ENCODE data around the gene VLDLR. TPM values are rescaled to one million over a fixed set of nuclear protein-coding genes. Genes with fewer than 3 reads are reported as not detected.

VLDLR gene
- total RNA-seq, 2 experiments from 2014 or later, result 7.2 to 7.4 TPM

GRCh38 chr9:2608276-2608675, 13.3 kb upstream of the VLDLR start:
- ATAC-seq (ENCODE audit: low read depth), result no peak
- Mint-ChIP-seq H3K4me3 (no peak overlapping the region), H3K36me3 (no peaks in the 10 kb centered on the region), H3K9me3 (no peaks in the 10 kb centered on the region), H3K27ac (no peak overlapping the region), H3K27me3 (peaks cover 21% of the 10 kb centered on the region), H3K4me1 (peaks cover 4% of the 10 kb centered on the region)
- DNase-seq, result no peak
- POLR2A ChIA-PET, result no interaction called here

GRCh38 chr9:2610985-2611384, 10.6 kb upstream of the VLDLR start:
- no peak for DNase-seq
- POLR2A ChIA-PET, result no interaction called here
- peaks cover 4% of the 10 kb centered on the region for H3K4me1 Mint-ChIP-seq
- peaks cover 24% of the 10 kb centered on the region for H3K27me3 Mint-ChIP-seq
- no peaks in the 10 kb centered on the region for H3K9me3 Mint-ChIP-seq
- no peak overlapping the region for H3K27ac Mint-ChIP-seq
- no peak overlapping the region for H3K4me3 Mint-ChIP-seq
- ATAC-seq (ENCODE audit: low read depth), result no peak
- no peaks in the 10 kb centered on the region for H3K36me3 Mint-ChIP-seq

DNA sequence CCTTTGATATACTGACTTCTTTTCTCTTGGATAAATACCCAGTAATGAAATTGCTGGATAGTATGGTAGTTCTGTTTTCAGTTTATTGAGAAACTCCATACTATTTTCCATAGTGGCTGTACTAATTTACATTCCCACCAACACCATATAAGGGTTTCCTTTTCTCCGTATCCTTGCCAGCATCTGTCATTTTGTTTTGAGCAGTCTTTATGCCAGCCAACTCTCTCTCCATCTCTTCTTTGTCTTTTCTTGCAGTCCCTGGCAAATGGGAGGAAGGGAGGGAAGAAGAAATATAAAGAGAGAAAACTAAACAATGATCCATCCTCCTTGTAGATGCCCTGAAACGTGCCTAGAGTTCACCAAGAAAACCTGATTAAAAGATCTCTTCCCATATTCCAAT, 9.6 kb upstream of the VLDLR start:
- peaks cover 4% of the 10 kb centered on the region for H3K4me1 Mint-ChIP-seq
- POLR2A ChIA-PET, result no interaction called here
- H3K27me3 Mint-ChIP-seq, result peaks cover 24% of the 10 kb centered on the region
- DNase-seq (no peak), ATAC-seq (ENCODE audit: low read depth) (no peak)
- no peak overlapping the region for H3K4me3 Mint-ChIP-seq
- no peaks in the 10 kb centered on the region for H3K9me3 Mint-ChIP-seq
- H3K27ac Mint-ChIP-seq, result no peak overlapping the region
- H3K36me3 Mint-ChIP-seq, result no peaks in the 10 kb centered on the region

GRCh38 chr9:2613730-2614271, 7.8 kb upstream of the VLDLR start:
- peaks cover 4% of the 10 kb centered on the region for H3K36me3 Mint-ChIP-seq
- ATAC-seq (ENCODE audit: low read depth), result no peak
- POLR2A ChIA-PET, result no interaction called here
- no peak overlapping the region for H3K4me3 Mint-ChIP-seq
- H3K27ac Mint-ChIP-seq, result no peak overlapping the region
- peaks cover 18% of the 10 kb centered on the region for H3K27me3 Mint-ChIP-seq
- no peak for DNase-seq
- H3K4me1 Mint-ChIP-seq, result peaks cover under 1% of the 10 kb centered on the region
- H3K9me3 Mint-ChIP-seq, result peaks cover 2% of the 10 kb centered on the region

GRCh38 chr9:2615497-2615896, 6.1 kb upstream of the VLDLR start:
- POLR2A ChIA-PET, result no interaction called here
- Mint-ChIP-seq H3K4me1 (peaks cover 2% of the 10 kb centered on the region), H3K4me3 (no peak overlapping the region), H3K27me3 (peaks cover 28% of the 10 kb centered on the region), H3K9me3 (peaks cover 2% of the 10 kb centered on the region), H3K27ac (no peak overlapping the region), H3K36me3 (peaks cover 4% of the 10 kb centered on the region)
- ATAC-seq (ENCODE audit: low read depth) (no peak), DNase-seq (no peak)

- H3K4me3 Mint-ChIP-seq, result no peak overlapping the region
- ATAC-seq (ENCODE audit: low read depth), result no peak
- peaks cover 30% of the 10 kb centered on the region for H3K27me3 Mint-ChIP-seq
- POLR2A ChIA-PET, result no interaction called here
- DNase-seq, result no peak
- peaks cover 2% of the 10 kb centered on the region for H3K9me3 Mint-ChIP-seq
- peaks cover 4% of the 10 kb centered on the region for H3K36me3 Mint-ChIP-seq
- peaks cover 8% of the 10 kb centered on the region for H3K4me1 Mint-ChIP-seq
- no peak overlapping the region for H3K27ac Mint-ChIP-seq
Observed at GRCh38 chr9:2616692-2617377, 4.8 kb upstream of the VLDLR start.

GRCh38 chr9:2618289-2618688, 3.3 kb upstream of the VLDLR start:
- ATAC-seq (ENCODE audit: low read depth) (no peak), DNase-seq (no peak)
- POLR2A ChIA-PET, result no interaction called here
- H3K36me3 Mint-ChIP-seq, result peaks cover 4% of the 10 kb centered on the region
- H3K27me3 Mint-ChIP-seq, result peaks cover 28% of the 10 kb centered on the region
- peaks cover 2% of the 10 kb centered on the region for H3K9me3 Mint-ChIP-seq
- no peak overlapping the region for H3K4me3 Mint-ChIP-seq
- peak overlapping the region; percentile 5 for H3K27ac Mint-ChIP-seq
- H3K4me1 Mint-ChIP-seq, result peaks cover 12% of the 10 kb centered on the region

DNA sequence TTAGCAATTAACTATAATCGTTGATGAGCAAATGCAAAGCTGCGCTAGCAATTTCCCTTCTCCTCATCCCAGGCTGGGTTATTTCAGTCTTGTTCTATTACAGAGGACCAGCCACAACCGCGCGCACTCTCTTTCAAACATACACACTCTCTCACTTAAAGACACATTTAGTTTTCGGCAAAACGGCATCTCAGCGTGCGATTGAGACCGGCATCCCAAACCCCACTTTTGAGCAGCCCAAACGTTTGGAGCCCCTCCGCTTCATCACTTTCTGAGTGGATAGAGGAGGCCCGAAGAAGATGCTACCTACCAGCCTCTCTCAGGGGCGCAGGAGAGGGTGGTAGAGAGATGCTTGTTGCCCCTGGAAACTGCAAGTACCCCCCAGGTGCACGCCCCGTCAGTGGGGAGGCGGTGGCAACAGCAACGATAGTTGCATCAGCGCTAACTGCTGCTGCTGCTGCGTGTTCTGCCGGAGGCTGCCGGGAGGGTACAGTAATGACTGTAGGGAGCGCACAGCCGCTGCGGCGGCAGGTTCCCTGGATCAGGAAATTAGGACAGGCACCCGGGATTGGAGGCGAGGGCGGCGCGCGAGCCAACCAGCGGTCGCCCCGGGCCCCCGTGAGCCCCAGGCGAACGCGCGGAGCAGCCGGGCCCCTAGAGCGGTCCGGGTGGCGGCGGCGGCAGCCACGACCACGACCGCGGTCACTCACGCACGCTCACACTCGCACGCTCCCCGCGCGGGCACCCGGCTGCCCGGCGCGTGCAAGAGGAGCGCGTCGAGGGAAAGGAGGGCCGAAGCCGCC, 467 bp upstream of the VLDLR start:
- DNase-seq (peak; percentile 69), ATAC-seq (ENCODE audit: low read depth) (peak; percentile 73)
- Mint-ChIP-seq H3K4me3 (peak overlapping the region; percentile 87), H3K9me3 (peaks cover 2% of the 10 kb centered on the region), H3K4me1 (peaks cover 14% of the 10 kb centered on the region), H3K36me3 (peaks cover 8% of the 10 kb centered on the region), H3K27ac (peak overlapping the region; percentile 85), H3K27me3 (peaks cover 25% of the 10 kb centered on the region)
- POLR2A ChIA-PET, result no interaction called here

- peaks cover 14% of the 10 kb centered on the region for H3K4me1 Mint-ChIP-seq
- POLR2A ChIA-PET, result interaction anchor here (0.7 to 1.3 kb wide), 4 partner anchors 10 to 221 kb away, joined by 3 to 4 read pairs (median 3); partner anchors contain the start of gene PUM3
Observed at GRCh38 chr9:2622461-2623287, 1.1 kb downstream of the VLDLR start.

DNA sequence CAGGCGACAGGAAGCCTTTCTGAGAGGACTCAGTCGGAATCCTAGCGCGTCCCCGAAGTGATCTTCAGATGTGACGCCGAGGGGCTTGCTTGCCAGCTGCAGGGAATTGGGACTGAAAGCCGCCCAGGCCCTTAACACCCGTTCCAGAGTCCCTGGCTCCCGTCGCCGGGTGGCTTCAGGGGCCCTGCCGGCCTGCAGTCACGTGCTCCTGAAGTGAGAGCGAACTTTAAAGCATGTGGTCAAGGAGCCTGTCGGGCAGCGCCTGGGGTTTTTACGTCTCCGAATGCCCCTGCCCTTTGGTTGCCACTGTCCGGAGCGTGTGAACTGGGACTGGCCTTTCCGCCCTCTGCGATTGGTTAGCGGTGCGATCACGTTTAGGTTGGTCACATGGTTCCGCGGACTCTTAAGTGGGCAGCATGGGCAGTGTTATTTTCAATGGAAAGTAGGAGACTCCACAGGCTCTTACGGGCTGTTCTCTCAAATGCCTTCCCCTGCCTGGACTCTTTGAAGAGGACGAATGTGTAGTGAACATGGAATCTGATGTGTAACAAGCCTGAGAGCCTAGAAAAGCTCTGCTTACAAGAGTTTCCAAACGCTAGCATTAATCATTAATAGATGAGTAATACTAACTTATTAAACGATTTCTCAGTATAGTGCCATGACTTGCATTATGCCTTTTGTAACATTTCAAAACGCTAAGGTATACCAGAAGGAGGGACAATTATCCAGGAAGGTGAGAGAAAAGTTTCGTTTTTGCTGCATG, 1.9 kb downstream of the VLDLR start:
- H3K27me3 Mint-ChIP-seq, result peaks cover 25% of the 10 kb centered on the region
- no peaks in the 10 kb centered on the region for H3K9me3 Mint-ChIP-seq
- H3K4me3 Mint-ChIP-seq, result peak overlapping the region; percentile 85
- POLR2A ChIA-PET, result interaction anchor here (0.7 to 1.3 kb wide), 4 partner anchors 9 to 221 kb away, joined by 3 to 4 read pairs (median 3); partner anchors contain the start of gene PUM3
- ATAC-seq (ENCODE audit: low read depth) (no peak), DNase-seq (no peak)
- H3K4me1 Mint-ChIP-seq, result peaks cover 14% of the 10 kb centered on the region
- peaks cover 6% of the 10 kb centered on the region for H3K36me3 Mint-ChIP-seq
- H3K27ac Mint-ChIP-seq, result no peak overlapping the region

More at GRCh38 chr9:2622461-2623287, 1.1 kb downstream of the VLDLR start:
- Mint-ChIP-seq H3K9me3 (peaks cover 2% of the 10 kb centered on the region), H3K4me3 (peak overlapping the region; percentile 95), H3K27me3 (peaks cover 25% of the 10 kb centered on the region), H3K36me3 (peaks cover 8% of the 10 kb centered on the region), H3K27ac (peak overlapping the region; percentile 84)
- DNase-seq (peak; percentile 68), ATAC-seq (ENCODE audit: low read depth) (peak; percentile 27)

- DNase-seq (no peak), ATAC-seq (ENCODE audit: low read depth) (no peak)
- peaks cover 25% of the 10 kb centered on the region for H3K27me3 Mint-ChIP-seq
- H3K36me3 Mint-ChIP-seq, result peaks cover 7% of the 10 kb centered on the region
- no peak overlapping the region for H3K27ac Mint-ChIP-seq
- no peaks in the 10 kb centered on the region for H3K9me3 Mint-ChIP-seq
- peaks cover 14% of the 10 kb centered on the region for H3K4me1 Mint-ChIP-seq
- peak overlapping the region; percentile 85 for H3K4me3 Mint-ChIP-seq
- POLR2A ChIA-PET, result no interaction called here
Observed at GRCh38 chr9:2624051-2624682, 2.6 kb downstream of the VLDLR start.

DNA sequence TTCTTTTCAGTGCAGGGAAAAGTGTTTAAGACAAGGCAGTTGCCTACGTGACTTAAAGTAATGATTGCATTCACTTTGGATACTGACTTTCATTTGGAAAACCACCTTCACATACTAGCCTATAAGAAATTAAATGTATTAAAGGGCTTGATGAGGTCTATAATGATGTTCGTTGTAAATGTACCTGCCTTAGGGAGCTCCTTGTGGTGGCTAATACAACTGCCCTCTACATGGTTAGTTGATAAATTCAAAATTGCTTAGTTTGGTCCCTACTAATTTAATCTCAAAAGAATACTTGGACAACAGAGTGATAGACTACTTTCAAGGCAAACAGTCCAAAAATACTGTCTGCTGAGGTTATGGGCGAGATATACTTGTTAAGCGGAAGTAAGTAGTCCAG, 3.8 kb downstream of the VLDLR start:
- Mint-ChIP-seq H3K27ac (no peak overlapping the region), H3K9me3 (no peaks in the 10 kb centered on the region), H3K4me1 (peaks cover 12% of the 10 kb centered on the region), H3K4me3 (no peak overlapping the region), H3K36me3 (peaks cover 7% of the 10 kb centered on the region), H3K27me3 (peaks cover 14% of the 10 kb centered on the region)
- no peak for ATAC-seq (ENCODE audit: low read depth)
- POLR2A ChIA-PET, result no interaction called here
- no peak for DNase-seq

Measured in activated naive CD8-positive, alpha-beta T cell treated with anti-CD3 and anti-CD28 coated beads, Interleukin-2, amount 10 ng/mL, durations not matched to agents 7 days and 5 days (primary cell).